Esophagus muscularis mucosa (tissue), 4 donors: ENCODE measurements around the gene RHAG. TPM values are rescaled to one million over a fixed set of nuclear protein-coding genes. Genes with fewer than 3 reads are reported as not detected.

Source experiments
- DNase-seq: peaks from one replicate; pipeline ENCODE4 v3.0.0-alpha.2; 2017; ENCODE audit errors: extremely low spot score
- H3K27ac ChIP-seq, 4 donors: fragments of 200-600 bp; sonication (generic); replicated peaks in 1 of 4; 1 replicate in 3 of 4; 2 replicates in 1 of 4; pipeline ENCODE4 v1.5.1; 2016 to 2019; ENCODE audit warnings: mild to moderate bottlenecking in 1 of 4
- H3K27me3 ChIP-seq, 4 donors: fragments of 200-600 bp; sonication (generic); one replicate each; pipeline versions ENCODE4 v1.5.1 to v1.6.0; 2016 to 2019
- H3K36me3 ChIP-seq, 4 donors: fragments of 200-600 bp; sonication (generic); one replicate each; pipeline ENCODE4 v1.5.1; 2016 to 2019
- H3K4me1 ChIP-seq, 4 donors: fragments of 200-600 bp; sonication (generic); one replicate each; pipeline ENCODE4 v1.5.1; 2016 to 2019
- H3K4me3 ChIP-seq, 4 donors: fragments of 200-600 bp; sonication (generic); 1 replicate in 2 of 4; 2 replicates in 2 of 4; pipeline ENCODE4 v1.5.1; 2016 to 2019; ENCODE audit warnings: mild to moderate bottlenecking in 4 of 4, moderate library complexity in 1 of 4
- H3K9me3 ChIP-seq, 4 donors: fragments of 200-600 bp; sonication (generic); 1 replicate in 3 of 4; 2 replicates in 1 of 4; pipeline ENCODE4 v1.5.1; 2016 to 2019
- CTCF ChIP-seq, 3 experiments: fragments of 200-600 bp in 2 of 3; fragments of 450-650 bp in 1 of 3; sonication (generic) in 2 of 3; IDR thresholded peaks; one replicate each; pipeline ENCODE4 v1.5.1; 2017 to 2019; ENCODE audit warnings: antibody characterized with exemption in 3 of 3, mild to moderate bottlenecking in 2 of 3, moderate library complexity in 1 of 3
- EP300 ChIP-seq: sonication (generic); formaldehyde crosslinking; IDR thresholded peaks from one replicate; pipeline ENCODE4 v1.6.1; 2017; ENCODE audit warnings: antibody characterized with exemption
- POLR2A ChIP-seq: fragments of 450-650 bp; IDR thresholded peaks from one replicate; pipeline ENCODE4 v1.6.1; 2017; ENCODE audit warnings: antibody characterized with exemption, moderate library complexity, mild to moderate bottlenecking, low read depth
- POLR2AphosphoS5 ChIP-seq, 2 donors: sonication (generic); formaldehyde crosslinking; IDR thresholded peaks; one replicate each; pipeline ENCODE4 v1.6.1; 2017; ENCODE audit warnings: antibody characterized with exemption in 2 of 2
- WGBS: methylation state at CpG from one replicate; pipeline ENCODE4 v1.1.5; 2018; 5-methylcytosine and 5-hydroxymethylcytosine counted together
- intact Hi-C: fragments of 100-400 bp; cut with DNase I; formaldehyde crosslinking; loops from one replicate; pipeline ENCODE4 v1.15.1; 2023
- total RNA-seq, 4 donors: library from RNA; depleted of rRNA; stranded (reverse); fragments of >200 nt; gene quantifications; one replicate each; pipeline versions ENCODE4 v1.1.0 to v1.2.1, GENCODE V29; 2016

RHAG gene
- total RNA-seq, 4 donors from 2014 or later, result 0.42 to 1.4 (median 0.99) TPM; not detected in 1

- no peaks in the 10 kb centered on the region for H3K9me3 ChIP-seq
- no peak overlapping the region for H3K4me3 ChIP-seq
- H3K27me3 ChIP-seq, result no peaks in the 10 kb centered on the region
- 93% methylated on average over 1 of the region's 1 CpG for whole genome bisulfite sequencing
- no peak for TF ChIP-seq EP300
- TF ChIP-seq POLR2A, result no peak
- no peak for TF ChIP-seq CTCF (IDR thresholded peaks at IDR 0.05)
- TF ChIP-seq POLR2AphosphoS5 (IDR thresholded peaks at IDR 0.05), result no peak
- no peaks in the 10 kb centered on the region for H3K4me1 ChIP-seq
- no peaks in the 10 kb centered on the region for H3K36me3 ChIP-seq
- H3K27ac ChIP-seq, result no peak overlapping the region
- intact Hi-C loops, result no loop called here
- DNase-seq, result no peak
Measured at GRCh38 chr6:49653942-49654341, 17.3 kb upstream of the RHAG start.

GRCh38 chr6:49653438-49653837 lies 16.8 kb upstream of the RHAG start:
- no peak for TF ChIP-seq POLR2AphosphoS5 (IDR thresholded peaks at IDR 0.05)
- TF ChIP-seq EP300, result no peak
- no peak for TF ChIP-seq CTCF (IDR thresholded peaks at IDR 0.05)
- no peak for TF ChIP-seq POLR2A
- no peak for DNase-seq
- no peaks in the 10 kb centered on the region for H3K27me3 ChIP-seq
- H3K9me3 ChIP-seq, result no peaks in the 10 kb centered on the region
- H3K36me3 ChIP-seq, result no peaks in the 10 kb centered on the region
- intact Hi-C loops, result no loop called here
- no peak overlapping the region for H3K4me3 ChIP-seq
- H3K4me1 ChIP-seq, result no peaks in the 10 kb centered on the region
- WGBS, result 88% methylated on average over 2 of the region's 2 CpGs
- no peak overlapping the region for H3K27ac ChIP-seq

- no peak for DNase-seq
- H3K9me3 ChIP-seq, result no peaks in the 10 kb centered on the region
- no peak for TF ChIP-seq CTCF (IDR thresholded peaks at IDR 0.05)
- no peak for TF ChIP-seq EP300
- TF ChIP-seq POLR2A, result no peak
- no peak for TF ChIP-seq POLR2AphosphoS5 (IDR thresholded peaks at IDR 0.05)
- no peaks in the 10 kb centered on the region for H3K4me1 ChIP-seq
- H3K27me3 ChIP-seq, result no peaks in the 10 kb centered on the region
- no peaks in the 10 kb centered on the region for H3K36me3 ChIP-seq
- H3K4me3 ChIP-seq, result no peak overlapping the region
- 67% methylated on average over 2 of the region's 2 CpGs for WGBS
- H3K27ac ChIP-seq, result no peak overlapping the region
- intact Hi-C loops, result no loop called here
Measured at GRCh38 chr6:49651239-49651638, 14.6 kb upstream of the RHAG start.

GRCh38 chr6:49649988-49650387 lies 13.3 kb upstream of the RHAG start:
- no peaks in the 10 kb centered on the region for H3K27me3 ChIP-seq
- H3K36me3 ChIP-seq, result no peaks in the 10 kb centered on the region
- no peak overlapping the region for H3K27ac ChIP-seq
- H3K4me3 ChIP-seq, result no peak overlapping the region
- intact Hi-C loops, result no loop called here
- TF ChIP-seq POLR2AphosphoS5 (IDR thresholded peaks at IDR 0.05), result no peak
- no peak for TF ChIP-seq CTCF (IDR thresholded peaks at IDR 0.05)
- no peak for TF ChIP-seq EP300
- no peak for TF ChIP-seq POLR2A
- no peaks in the 10 kb centered on the region for H3K4me1 ChIP-seq
- WGBS, result 88% methylated on average over 1 of the region's 1 CpG
- H3K9me3 ChIP-seq, result no peaks in the 10 kb centered on the region
- no peak for DNase-seq

- no peaks in the 10 kb centered on the region for H3K36me3 ChIP-seq
- H3K9me3 ChIP-seq, result no peaks in the 10 kb centered on the region
- no peak for DNase-seq
- H3K4me3 ChIP-seq, result no peak overlapping the region
- intact Hi-C loops, result no loop called here
- no peak overlapping the region for H3K27ac ChIP-seq
- no peaks in the 10 kb centered on the region for H3K4me1 ChIP-seq
- TF ChIP-seq EP300 (no peak), POLR2A (no peak), POLR2AphosphoS5 (IDR thresholded peaks at IDR 0.05) (no peak), CTCF (IDR thresholded peaks at IDR 0.05) (no peak)
- H3K27me3 ChIP-seq, result no peaks in the 10 kb centered on the region
Measured at GRCh38 chr6:49648036-49648435, 11.4 kb upstream of the RHAG start.
